Kidney (tissue), 14 donors: ENCODE results near the gene R3HDM1. TPM values are rescaled to one million over a fixed set of nuclear protein-coding genes. Genes with fewer than 3 reads are reported as not detected.

Source experiments
- DNase-seq, 5 donors: peaks; one replicate each; pipeline ENCODE4 v3.0.0-alpha.2; 2013 to 2020
- FAIRE-seq: peaks from 2 replicates; lab custom pipeline; 2012; peaks lifted over from hg19 to GRCh38; lab: Jason Lieb, UNC
- H3K27ac ChIP-seq, 2 donors: one replicate each; pipeline ENCODE4 v1.7.0; 2013; ENCODE audit warnings: low read depth in 2 of 2, low read length in 2 of 2, inconsistent platforms in 1 of 2
- H3K27me3 ChIP-seq: one replicate; pipeline ENCODE4 v1.7.1; 2013; ENCODE audit warnings: low read length, inconsistent platforms; ENCODE audit not compliant: control insufficient read depth, insufficient read depth
- H3K36me3 ChIP-seq, 3 donors: one replicate each; pipeline versions ENCODE4 v1.7.0 to v1.7.1; 2013; ENCODE audit warnings: low read length in 3 of 3, control low read depth in 1 of 3, inconsistent platforms in 1 of 3; ENCODE audit not compliant: insufficient read depth in 3 of 3, control insufficient read depth in 2 of 3
- H3K4me1 ChIP-seq, 3 donors: one replicate each; pipeline versions ENCODE4 v1.7.0 to v1.7.1; 2013; ENCODE audit warnings: low read length in 3 of 3, inconsistent platforms in 1 of 3, low read depth in 1 of 3; ENCODE audit not compliant: control insufficient read depth in 2 of 3, insufficient read depth in 2 of 3
- H3K4me3 ChIP-seq, 3 donors: one replicate each; pipeline versions ENCODE4 v1.7.0 to v1.8.1; 2013; ENCODE audit warnings: low read length in 3 of 3, control low read depth in 1 of 3, inconsistent platforms in 1 of 3
- H3K9ac ChIP-seq, 3 donors: one replicate each; pipeline versions ENCODE4 v1.7.0 to v1.7.1; 2013; ENCODE audit warnings: low read length in 3 of 3, control low read depth in 1 of 3, inconsistent platforms in 1 of 3
- H3K9me3 ChIP-seq, 3 donors: one replicate each; pipeline versions ENCODE4 v1.7.0 to v1.7.1; 2013; ENCODE audit warnings: low read length in 3 of 3, control low read depth in 1 of 3, inconsistent platforms in 1 of 3; ENCODE audit not compliant: control insufficient read depth in 2 of 3, insufficient read depth in 1 of 3
- CTCF ChIP-seq: IDR thresholded peaks from 3 replicates; pipeline ENCODE4 v1.5.1; 2012; ENCODE audit warnings: mild to moderate bottlenecking, moderate library complexity, borderline replicate concordance; ENCODE audit not compliant: insufficient read depth; ENCODE audit errors: extremely low read depth
- intact Hi-C: fragments of 100-400 bp; cut with DNase I; formaldehyde crosslinking; loops from one replicate; pipeline ENCODE4 v1.11.1; 2022
- polyA plus RNA-seq: library from polyadenylated mRNA; stranded (reverse); fragments of 350-450 nt; fragmentation: Illumina TruSeq; extraction: RNeasy Lipid Tissue Mini Kit (QIAGEN cat#74804); gene quantifications from one replicate; pipeline ENCODE4 v1.2.3, GENCODE V29; 2014; ENCODE audit warnings: low read depth, low replicate concordance; ENCODE audit not compliant: insufficient read depth
- total RNA-seq: library from RNA; stranded (reverse); fragmentation: NEBNext Ultra II Directional; extraction: Animal tissue kit (Norgen Biotek cat#: 25700); gene quantifications from one replicate; pipeline ENCODE4 v1.2.1, GENCODE V29; 2021
- donor health status: control.
- donor health status: control.
- donor health status: control.
- donor health status: control.
- donor health status: control.
- donor health status: DM: yes; HTN: yes; CAD: no.
- donor health status: Normal renal cell carcinoma (clear cell type).

R3HDM1 gene
- total and polyA plus RNA-seq, 2 donors from 2014 or later = 9.2 to 31.8 TPM

DNA sequence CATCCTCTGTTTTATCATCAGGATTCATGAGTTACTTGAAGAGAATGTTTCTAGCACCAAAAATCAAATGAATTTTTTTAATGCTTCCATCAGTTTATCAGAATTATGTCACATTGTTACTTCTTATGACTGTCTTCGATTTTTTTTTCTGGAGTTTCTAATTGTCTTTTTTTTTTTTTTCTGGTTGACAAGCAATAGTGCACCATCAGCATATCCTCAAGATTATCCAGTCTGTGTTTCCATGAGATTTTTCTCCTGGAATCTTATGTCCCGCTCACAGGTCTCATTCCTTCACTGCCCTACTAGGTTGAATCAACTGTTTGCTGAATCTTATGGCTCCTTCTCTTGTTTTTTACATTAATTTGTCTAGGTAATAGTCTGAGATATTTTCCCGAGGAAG, 16.0 kb downstream of the R3HDM1 start:
- intact Hi-C loops = no loop called here
- no peak for DNase-seq
- H3K27me3 ChIP-seq = no peaks in the 10 kb centered on the region
- TF ChIP-seq CTCF = no peak
- H3K4me3 ChIP-seq = no peak overlapping the region
- H3K4me1 ChIP-seq = no peaks in the 10 kb centered on the region
- H3K9me3 ChIP-seq = no peaks in the 10 kb centered on the region
- FAIRE-seq = no peak
- no peak overlapping the region for H3K9ac ChIP-seq
- no peak overlapping the region for H3K27ac ChIP-seq
- H3K36me3 ChIP-seq = no peaks in the 10 kb centered on the region

GRCh38 chr2:135551356-135551755, 20.1 kb downstream of the R3HDM1 start:
- intact Hi-C loops = no loop called here
- H3K9ac ChIP-seq = no peak overlapping the region
- H3K36me3 ChIP-seq = no peaks in the 10 kb centered on the region
- no peaks in the 10 kb centered on the region for H3K4me1 ChIP-seq
- no peak overlapping the region for H3K4me3 ChIP-seq
- no peak overlapping the region for H3K27ac ChIP-seq
- no peak for TF ChIP-seq CTCF
- no peaks in the 10 kb centered on the region for H3K27me3 ChIP-seq
- FAIRE-seq (no peak), DNase-seq (no peak)
- no peaks in the 10 kb centered on the region for H3K9me3 ChIP-seq

- intact Hi-C loops = no loop called here
- no peaks in the 10 kb centered on the region for H3K27me3 ChIP-seq
- H3K27ac ChIP-seq = no peak overlapping the region
- no peak overlapping the region for H3K9ac ChIP-seq
- no peak for TF ChIP-seq CTCF
- DNase-seq (no peak), FAIRE-seq (no peak)
- H3K36me3 ChIP-seq = no peaks in the 10 kb centered on the region
- H3K4me3 ChIP-seq = no peak overlapping the region
- H3K4me1 ChIP-seq = peaks cover 0 to 4% (median 0%) of the 10 kb centered on the region in 3 donors
- H3K9me3 ChIP-seq = no peaks in the 10 kb centered on the region
Observed at GRCh38 chr2:135552887-135553286, 21.6 kb downstream of the R3HDM1 start.

DNA sequence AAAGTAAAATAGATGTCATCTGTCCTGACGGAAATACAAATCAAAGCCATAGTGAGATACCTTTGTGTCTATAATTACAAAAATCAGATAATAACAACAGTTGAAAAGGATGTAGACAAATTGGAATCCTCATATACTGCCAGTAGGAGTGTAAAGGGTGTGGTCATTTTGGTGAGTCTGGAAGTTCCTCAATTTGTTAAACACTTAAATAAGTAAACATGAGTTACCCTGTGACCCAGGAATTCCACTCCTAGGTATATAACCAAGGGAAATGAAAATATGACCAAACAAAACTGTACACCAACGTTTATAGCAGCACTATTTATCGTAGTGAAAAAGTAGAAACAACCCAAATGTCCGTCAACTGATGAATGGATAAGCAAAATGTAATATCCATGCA, 24.0 kb downstream of the R3HDM1 start:
- H3K9ac ChIP-seq = no peak overlapping the region
- no peak for TF ChIP-seq CTCF
- intact Hi-C loops = no loop called here
- no peak overlapping the region for H3K27ac ChIP-seq
- no peaks in the 10 kb centered on the region for H3K27me3 ChIP-seq
- no peaks in the 10 kb centered on the region for H3K9me3 ChIP-seq
- no peak overlapping the region for H3K4me3 ChIP-seq
- no peak for FAIRE-seq
- no peaks in the 10 kb centered on the region for H3K36me3 ChIP-seq
- no peak for DNase-seq
- peaks cover 0 to 4% (median 0%) of the 10 kb centered on the region in 3 donors for H3K4me1 ChIP-seq
